H1 (cell line): ENCODE data around the gene KCNH5. TPM values are rescaled to one million over a fixed set of nuclear protein-coding genes. Genes with fewer than 3 reads are reported as not detected.

Experiments used
- CTCF ChIA-PET: fragments of 300-600 bp; sonication (Branson Sonifier 250); formaldehyde crosslinking; loops from one replicate; lab custom pipeline; 2021; ENCODE audit not compliant: partially characterized antibody; lab: Charles Lee
- POLR2A ChIA-PET: fragments of 300-600 bp; sonication (Branson Sonifier 250); formaldehyde crosslinking; loops from one replicate; lab custom pipeline; 2021; ENCODE audit warnings: inconsistent platforms; ENCODE audit not compliant: partially characterized antibody; lab: Charles Lee
- DNase-seq, 2 experiments: peaks; one replicate each; pipeline versions ENCODE4 v3.0.0 to v3.0.0-alpha.2; 2010 to 2022; ENCODE audit warnings: low spot score in 2 of 2, low read depth in 1 of 2, mixed read lengths in 1 of 2
- FAIRE-seq: peaks from 2 replicates; lab custom pipeline; 2011; peaks lifted over from hg19 to GRCh38; lab: Jason Lieb, UNC
- H2AFZ ChIP-seq: 2 replicates; pipeline ENCODE4 v1.8.1; 2012; ENCODE audit warnings: low read length, inconsistent platforms
- H2AK5ac ChIP-seq: 2 replicates; pipeline ENCODE4 v1.6.1; 2013; ENCODE audit warnings: low read depth, low read length
- H2BK120ac ChIP-seq: replicated peaks from 2 replicates; pipeline ENCODE3; 2013; ENCODE audit warnings: low read depth, low read length, inconsistent platforms
- H2BK12ac ChIP-seq: 2 replicates; pipeline ENCODE4 v1.6.1; 2013; ENCODE audit warnings: low read depth, low read length
- H2BK15ac ChIP-seq: 2 replicates; pipeline ENCODE4 v1.6.1; 2013; ENCODE audit warnings: low read length
- H2BK20ac ChIP-seq: 2 replicates; pipeline ENCODE4 v1.6.1; 2013; ENCODE audit warnings: low read length
- H2BK5ac ChIP-seq: 2 replicates; pipeline ENCODE4 v1.6.1; 2013; ENCODE audit warnings: low read depth, low read length
- H3K14ac ChIP-seq: 2 replicates; pipeline ENCODE4 v1.6.1; 2013; ENCODE audit warnings: inconsistent platforms; ENCODE audit not compliant: insufficient read length
- H3K18ac ChIP-seq: 2 replicates; pipeline ENCODE4 v1.6.1; 2013; ENCODE audit warnings: low read length; ENCODE audit errors: extremely low read depth
- H3K23ac ChIP-seq: 2 replicates; pipeline ENCODE4 v1.6.1; 2013; ENCODE audit warnings: inconsistent platforms; ENCODE audit not compliant: insufficient read length
- H3K23me2 ChIP-seq: 2 replicates; pipeline ENCODE4 v1.6.1; 2013; ENCODE audit warnings: low read depth, low read length
- H3K27ac ChIP-seq: 2 replicates; pipeline ENCODE4 v1.6.1; 2011; ENCODE audit warnings: low read depth, low read length, inconsistent platforms
- H3K27me3 ChIP-seq, 4 experiments: replicated peaks in 1 of 4; 1 replicate in 1 of 4; 2 replicates in 3 of 4; pipeline versions ENCODE4 v1.6.1 to v1.8.1; 2011 to 2013; ENCODE audit warnings: low read length in 3 of 4, mild to moderate bottlenecking in 3 of 4, inconsistent platforms in 2 of 4, mixed read lengths in 2 of 4, moderate library complexity in 1 of 4; ENCODE audit not compliant: control insufficient read depth in 3 of 4, insufficient read depth in 3 of 4; ENCODE audit errors: extremely low read depth in 1 of 4
- H3K36me3 ChIP-seq, 4 experiments: 2 replicates each; pipeline versions ENCODE4 v1.6.1 to v1.8.1; 2011 to 2013; ENCODE audit warnings: mild to moderate bottlenecking in 4 of 4, low read length in 3 of 4, moderate library complexity in 2 of 4, control low read depth in 1 of 4, inconsistent platforms in 1 of 4; ENCODE audit not compliant: insufficient read depth in 4 of 4, control insufficient read depth in 2 of 4
- H3K4ac ChIP-seq: replicated peaks from 2 replicates; pipeline ENCODE3; 2013; ENCODE audit warnings: low read length, low read depth, mixed read lengths, inconsistent platforms; ENCODE audit not compliant: insufficient read length
- H3K4me1 ChIP-seq, 4 experiments: replicated peaks in 1 of 4; 1 replicate in 1 of 4; 2 replicates in 3 of 4; pipeline versions ENCODE4 v1.6.1 to v1.8.1; 2011 to 2013; ENCODE audit warnings: low read length in 3 of 4, inconsistent platforms in 2 of 4, mixed read lengths in 1 of 4; ENCODE audit not compliant: insufficient read depth in 4 of 4, control insufficient read depth in 3 of 4
- H3K4me2 ChIP-seq, 2 experiments: 2 replicates each; pipeline versions ENCODE4 v1.6.1 to v1.8.1; 2011 to 2013; ENCODE audit warnings: low read depth in 2 of 2, low read length in 2 of 2, control low read depth in 1 of 2, inconsistent platforms in 1 of 2, mild to moderate bottlenecking in 1 of 2; ENCODE audit not compliant: insufficient read depth in 1 of 2
- H3K4me3 ChIP-seq, 4 experiments: fragments of 200-600, 300-600 bp in 1 of 4; sonication (generic), shearing (Covaris generic), sonication (Bioruptor Twin) in 1 of 4; 2 replicates each; pipeline versions ENCODE4 v1.5.1 to v1.8.1; 2011 to 2016; ENCODE audit warnings: low read length in 4 of 4, low read depth in 3 of 4, control low read depth in 2 of 4, inconsistent platforms in 2 of 4, mild to moderate bottlenecking in 2 of 4, mixed read lengths in 1 of 4, moderate library complexity in 1 of 4; ENCODE audit not compliant: insufficient read depth in 2 of 4; ENCODE audit errors: extremely low read depth in 1 of 4
- H3K56ac ChIP-seq: replicated peaks from 2 replicates; pipeline ENCODE3; 2013; ENCODE audit warnings: low read depth, mild to moderate bottlenecking, mixed read lengths, low read length, inconsistent platforms; ENCODE audit not compliant: insufficient read length
- H3K79me1 ChIP-seq: 2 replicates; pipeline ENCODE4 v1.6.1; 2013; ENCODE audit warnings: low read depth, low read length, control low read depth
- H3K79me2 ChIP-seq, 2 experiments: 2 replicates each; pipeline versions ENCODE4 v1.6.1 to v1.8.1; 2012 to 2013; ENCODE audit warnings: low read length in 2 of 2, mild to moderate bottlenecking in 2 of 2, inconsistent platforms in 1 of 2; ENCODE audit not compliant: insufficient read depth in 2 of 2, control insufficient read depth in 1 of 2
- H3K9ac ChIP-seq, 4 experiments: replicated peaks in 1 of 4; 1 replicate in 1 of 4; 2 replicates in 3 of 4; pipeline versions ENCODE4 v1.6.1 to v1.8.1; 2011 to 2013; ENCODE audit warnings: low read depth in 3 of 4, low read length in 3 of 4, control low read depth in 2 of 4, mild to moderate bottlenecking in 2 of 4, moderate library complexity in 2 of 4, inconsistent platforms in 1 of 4; ENCODE audit errors: extremely low read depth in 1 of 4
- H3K9me3 ChIP-seq, 2 experiments: 2 replicates each; pipeline versions ENCODE4 v1.6.1 to v1.8.1; 2012 to 2013; ENCODE audit warnings: mild to moderate bottlenecking in 2 of 2, moderate library complexity in 2 of 2, control low read depth in 1 of 2, inconsistent platforms in 1 of 2, low read depth in 1 of 2, low read length in 1 of 2, mixed read lengths in 1 of 2; ENCODE audit not compliant: insufficient read depth in 2 of 2
- H4K20me1 ChIP-seq, 2 experiments: replicated peaks in 1 of 2; 2 replicates each; pipeline versions ENCODE3 to v1.8.1; 2011 to 2013; ENCODE audit warnings: inconsistent platforms in 2 of 2, low read length in 2 of 2, mild to moderate bottlenecking in 1 of 2; ENCODE audit not compliant: insufficient read depth in 2 of 2, control insufficient read depth in 1 of 2
- H4K5ac ChIP-seq: 2 replicates; pipeline ENCODE4 v1.6.1; 2013; ENCODE audit warnings: low read length, low read depth, mixed read lengths, inconsistent platforms; ENCODE audit not compliant: insufficient read length
- H4K8ac ChIP-seq: 2 replicates; pipeline ENCODE4 v1.8.0; 2013; ENCODE audit warnings: mild to moderate bottlenecking, moderate library complexity, low read length, inconsistent platforms; ENCODE audit not compliant: insufficient read depth; ENCODE audit errors: extremely low read depth
- H4K91ac ChIP-seq: replicated peaks from 2 replicates; pipeline ENCODE3; 2013; ENCODE audit warnings: low read length, mixed read lengths, inconsistent platforms; ENCODE audit not compliant: insufficient read length
- ATF3 ChIP-seq: IDR thresholded peaks from 2 replicates; pipeline ENCODE4 v1.6.1; 2011; ENCODE audit warnings: low read depth, mild to moderate bottlenecking, low read length; ENCODE audit not compliant: insufficient read depth
- BACH1 ChIP-seq: IDR thresholded peaks from 2 replicates; pipeline ENCODE4 v1.6.1; 2012; ENCODE audit warnings: low read length, improper control_type of control experiment
- E2F6 ChIP-seq: IDR thresholded peaks from 2 replicates; pipeline ENCODE4 v1.6.1; 2012; ENCODE audit warnings: inconsistent platforms
- EGR1 ChIP-seq: IDR thresholded peaks from 2 replicates; pipeline ENCODE4 v1.6.1; 2011; ENCODE audit warnings: low read depth, low read length, borderline replicate concordance
- PHF8 ChIP-seq: fragments of 200-600 bp; sonication (generic); conservative IDR thresholded peaks from 2 replicates; pipeline ENCODE4 v1.7.1; 2012; ENCODE audit warnings: low read depth, mild to moderate bottlenecking, inconsistent platforms, low read length, moderate library complexity
- RXRA ChIP-seq: IDR thresholded peaks from 2 replicates; pipeline ENCODE4 v1.6.1; 2011; ENCODE audit warnings: low read depth, mild to moderate bottlenecking, low read length, moderate library complexity; ENCODE audit not compliant: insufficient read depth
- SP1 ChIP-seq: IDR thresholded peaks from 2 replicates; pipeline ENCODE4 v1.6.1; 2011; ENCODE audit warnings: low read depth, low read length
- WGBS, 2 experiments: shearing (Covaris generic) in 1 of 2; methylation state at CpG; one replicate each; pipeline versions ENCODE4 v1.1.6 to v1.1.7; 2013 to 2015; ENCODE audit warnings: low lambda C conversion rate in 2 of 2, mixed read lengths in 2 of 2, inconsistent platforms in 1 of 2, low coverage in 1 of 2, missing lambda C conversion rate in 1 of 2; ENCODE audit not compliant: insufficient replicate concordance in 2 of 2, insufficient coverage in 1 of 2, insufficient read length in 1 of 2; ENCODE audit errors: extremely low coverage in 1 of 2, missing lambda C conversion rate in 1 of 2; 5-methylcytosine and 5-hydroxymethylcytosine counted together
- polyA plus RNA-seq, 7 experiments: library from polyadenylated mRNA; depleted of rRNA in 3 of 7; stranded (reverse) in 5 of 7; unstranded in 2 of 7; fragments of >200 nt in 5 of 7; fragments of 200-250 nt in 2 of 7; gene quantifications; 1 replicate in 5 of 7; 2 replicates in 1 of 7; 4 replicates in 1 of 7; pipeline versions ENCODE4 v1.2.1 to v1.2.3, GENCODE V29; 2011 to 2013; ENCODE audit warnings: missing spikeins in 2 of 7, mixed read lengths in 2 of 7
- total RNA-seq: library from RNA; stranded (reverse); fragmentation: NEBNext Ultra II Directional; extraction: Animal tissue kit (Norgen Biotek cat#: 25700); gene quantifications from 2 replicates; pipeline ENCODE4 v1.2.1, GENCODE V29; 2021

The KCNH5 gene
- total and polyA plus RNA-seq, 2 of the 8 experiments (the other 6 are each of a cell fraction or from before 2014, with no cell fraction given) = 0.24 to 0.50 TPM

- 94% methylated on average over 4 of the region's 4 CpGs; no CpG with 5 or more reads in 1 of the 2 experiments for WGBS, 2 experiments
- H3K4ac ChIP-seq = no peak overlapping the region
- H3K9me3 ChIP-seq = no peaks in the 10 kb centered on the region
- H4K8ac ChIP-seq = no peak overlapping the region
- TF ChIP-seq RXRA (no peak), E2F6 (no peak), EGR1 (no peak), BACH1 (no peak), ATF3 (no peak), PHF8 (no peak), SP1 (no peak)
- no peak overlapping the region for H2BK5ac ChIP-seq
- no peaks in the 10 kb centered on the region for H3K23me2 ChIP-seq
- H3K18ac ChIP-seq = no peak overlapping the region
- no peak overlapping the region for H4K91ac ChIP-seq
- no peak overlapping the region for H2AK5ac ChIP-seq
- no peaks in the 10 kb centered on the region for H4K20me1 ChIP-seq
- POLR2A ChIA-PET = no interaction called here
- no peak overlapping the region for H4K5ac ChIP-seq
- FAIRE-seq = no peak
- no peak overlapping the region for H3K4me2 ChIP-seq
- H3K79me1 ChIP-seq = no peaks in the 10 kb centered on the region
- no peak for DNase-seq
- no peaks in the 10 kb centered on the region for H3K4me1 ChIP-seq
- no peak overlapping the region for H3K4me3 ChIP-seq
- H2BK20ac ChIP-seq = no peak overlapping the region
- H3K36me3 ChIP-seq = no peaks in the 10 kb centered on the region
- no peak overlapping the region for H3K27ac ChIP-seq
- no peak overlapping the region for H3K14ac ChIP-seq
- H2BK12ac ChIP-seq = no peak overlapping the region
- no peak overlapping the region for H2AFZ ChIP-seq
- H2BK15ac ChIP-seq = no peak overlapping the region
- H2BK120ac ChIP-seq = no peak overlapping the region
- no peaks in the 10 kb centered on the region for H3K79me2 ChIP-seq
- H3K23ac ChIP-seq = no peak overlapping the region
- CTCF ChIA-PET = interaction anchor here (0.7 kb wide), 1 partner anchor 68 kb away, joined by 3 read pairs; no protein-coding TSS in a partner anchor
- H3K9ac ChIP-seq = no peak overlapping the region
- no peaks in the 10 kb centered on the region for H3K27me3 ChIP-seq
- H3K56ac ChIP-seq = no peak overlapping the region
These were observed 128.7 kb downstream of the KCNH5 start for GRCh38 chr14:62916551-62916950.
